Upper lobe of right lung (tissue), 1 donor: ENCODE data around the gene TCF7L1. TPM values are rescaled to one million over a fixed set of nuclear protein-coding genes. Genes with fewer than 3 reads are reported as not detected.
A peak's percentile ranks its signal among the peaks of the same experiment; 100 is the strongest.

Source experiments
- ATAC-seq: fragments of 200-7000 bp; cut with Tn5 transposase; one replicate; pipeline ENCODE4 v1.9.1; 2020; ENCODE audit warnings: mild to moderate bottlenecking, moderate library complexity
- DNase-seq: peaks from one replicate; pipeline ENCODE4 v3.0.0-alpha.2; 2020
- H3K27ac ChIP-seq: fragments of 200-600 bp; one replicate; pipeline ENCODE4 v1.8.0; 2022
- H3K27me3 ChIP-seq: fragments of 200-600 bp; one replicate; pipeline ENCODE4 v1.8.0; 2022; ENCODE audit warnings: mild to moderate bottlenecking
- H3K36me3 ChIP-seq: fragments of 200-600 bp; one replicate; pipeline ENCODE4 v1.8.0; 2022
- H3K4me1 ChIP-seq: fragments of 200-600 bp; one replicate; pipeline ENCODE4 v1.8.0; 2022
- H3K4me3 ChIP-seq: fragments of 200-600 bp; one replicate; pipeline ENCODE4 v1.8.0; 2022; ENCODE audit warnings: mild to moderate bottlenecking
- H3K9me3 ChIP-seq: fragments of 200-600 bp; one replicate; pipeline ENCODE4 v1.8.0; 2022
- CTCF ChIP-seq: fragments of 200-600 bp; IDR thresholded peaks from one replicate; pipeline ENCODE4 v1.8.0; 2022; ENCODE audit warnings: antibody characterized with exemption
- intact Hi-C: fragments of 100-400 bp; cut with DNase I; formaldehyde crosslinking; loops from one replicate; pipeline ENCODE4 v1.11.0; 2022
- total RNA-seq: library from RNA; stranded (reverse); fragmentation: NEBNext Ultra II Directional; extraction: Animal tissue kit (Norgen Biotek cat#: 25700); gene quantifications from one replicate; pipeline ENCODE4 v1.2.1, GENCODE V29; 2021
- donor health status: DM: no; HTN: yes; CAD: no; lungs with severe emphysema.

Gene TCF7L1
- total RNA-seq, 1 donor from 2014 or later: 21.1 TPM

GRCh38 chr2:85354286-85355072, 221.3 kb downstream of the TCF7L1 start, which contains the start of the genes ELMOD3 and RETSAT:
TSS of gene ELMOD3 (plus strand) at chr2:85354769. CDS start at chr2:85357199, 2,430 bp downstream.
TSS of gene RETSAT (minus strand) at chr2:85354528. CDS start at chr2:85354507, 21 bp downstream.
- H3K9me3 ChIP-seq: no peaks in the 10 kb centered on the region
- H3K27me3 ChIP-seq: no peaks in the 10 kb centered on the region
- peak within 1 kb of the TSS; percentile 94 for H3K27ac ChIP-seq
- peak within 1 kb of the TSS; percentile 87 for H3K4me3 ChIP-seq
- H3K4me1 ChIP-seq: peaks cover 26% of the 10 kb centered on the region
- DNase-seq (peak; percentile 97), ATAC-seq (peak; percentile 98)
- H3K36me3 ChIP-seq: peaks cover 39% of the 10 kb centered on the region
- TF ChIP-seq CTCF: no peak
- intact Hi-C loops: no loop called here

GRCh38 chr2:85355073-85355410, 221.8 kb downstream of the TCF7L1 start:
- peaks cover 39% of the 10 kb centered on the region for H3K36me3 ChIP-seq
- H3K9me3 ChIP-seq: no peaks in the 10 kb centered on the region
- no peaks in the 10 kb centered on the region for H3K27me3 ChIP-seq
- no peak for ATAC-seq
- no peak for DNase-seq
- H3K4me1 ChIP-seq: peaks cover 26% of the 10 kb centered on the region
- no peak for TF ChIP-seq CTCF
- peak overlapping the region; percentile 94 for H3K27ac ChIP-seq
- intact Hi-C loops: no loop called here
- H3K4me3 ChIP-seq: peak overlapping the region; percentile 87

GRCh38 chr2:85355521-85355920, 222.3 kb downstream of the TCF7L1 start:
- H3K27ac ChIP-seq: no peak overlapping the region

GRCh38 chr2:85356186-85356585, 223.0 kb downstream of the TCF7L1 start:
- no peaks in the 10 kb centered on the region for H3K27me3 ChIP-seq
- H3K9me3 ChIP-seq: no peaks in the 10 kb centered on the region
- peaks cover 28% of the 10 kb centered on the region for H3K36me3 ChIP-seq
- H3K4me3 ChIP-seq: no peak overlapping the region
- TF ChIP-seq CTCF: no peak
- intact Hi-C loops: no loop called here
- H3K27ac ChIP-seq: no peak overlapping the region
- peaks cover 26% of the 10 kb centered on the region for H3K4me1 ChIP-seq
- no peak for ATAC-seq
- DNase-seq: no peak

More at GRCh38 chr2:85355521-85355920, 222.3 kb downstream of the TCF7L1 start:
- Histone ChIP-seq H3K36me3 (peaks cover 34% of the 10 kb centered on the region), H3K4me1 (peaks cover 26% of the 10 kb centered on the region), H3K27me3 (no peaks in the 10 kb centered on the region), H3K4me3 (peak overlapping the region; percentile 87), H3K9me3 (no peaks in the 10 kb centered on the region)
- DNase-seq (no peak), ATAC-seq (no peak)
- intact Hi-C loops: no loop called here
- no peak for TF ChIP-seq CTCF

GRCh38 chr2:85357736-85358135, 224.5 kb downstream of the TCF7L1 start:
- Histone ChIP-seq H3K36me3 (peaks cover 38% of the 10 kb centered on the region), H3K27ac (no peak overlapping the region), H3K4me3 (no peak overlapping the region), H3K9me3 (no peaks in the 10 kb centered on the region), H3K4me1 (peaks cover 23% of the 10 kb centered on the region), H3K27me3 (no peaks in the 10 kb centered on the region)
- no peak for DNase-seq
- ATAC-seq: no peak
- TF ChIP-seq CTCF: no peak
- intact Hi-C loops: no loop called here

Other genes with a start within 250 kb of the TCF7L1 start
- gene TMSB10, start 227.7 kb upstream of the TCF7L1 start, total RNA-seq: 1,558 TPM
- 72.9 TPM for gene KCMF1, start 162.2 kb upstream of the TCF7L1 start, total RNA-seq
- 156 TPM for gene TGOLN2, start 194.6 kb downstream of the TCF7L1 start, total RNA-seq
- gene RETSAT, start 221.1 kb downstream of the TCF7L1 start, total RNA-seq: 58.1 TPM
- gene ELMOD3, start 221.4 kb downstream of the TCF7L1 start, total RNA-seq: 22.0 TPM